Mononuclear cell (primary cell): ENCODE results near the gene STUB1. TPM values are rescaled to one million over a fixed set of nuclear protein-coding genes. Genes with fewer than 3 reads are reported as not detected.

Source experiments
- H3K27me3 ChIP-seq: 2 replicates; pipeline ENCODE4 v1.6.0; 2011; ENCODE audit warnings: low read length, control low read depth; ENCODE audit not compliant: insufficient read depth
- H3K4me1 ChIP-seq: 2 replicates; pipeline ENCODE4 v1.5.1; 2011; ENCODE audit warnings: mild to moderate bottlenecking, low read length, control low read depth; ENCODE audit not compliant: insufficient read depth
- H3K4me3 ChIP-seq: 2 replicates; pipeline ENCODE4 v1.5.1; 2011; ENCODE audit warnings: mild to moderate bottlenecking, low read length, moderate library complexity
- H3K9me3 ChIP-seq: 2 replicates; pipeline ENCODE4 v1.5.1; 2011; ENCODE audit warnings: low read depth, mild to moderate bottlenecking, control low read depth, low read length
- total RNA-seq: library from RNA; depleted of rRNA; stranded (reverse); fragments of >200 nt; gene quantifications from one replicate; pipeline ENCODE4 v1.2.3, GENCODE V29; 2012

The STUB1 gene
- total RNA-seq, 1 donor: 39.0 TPM

DNA sequence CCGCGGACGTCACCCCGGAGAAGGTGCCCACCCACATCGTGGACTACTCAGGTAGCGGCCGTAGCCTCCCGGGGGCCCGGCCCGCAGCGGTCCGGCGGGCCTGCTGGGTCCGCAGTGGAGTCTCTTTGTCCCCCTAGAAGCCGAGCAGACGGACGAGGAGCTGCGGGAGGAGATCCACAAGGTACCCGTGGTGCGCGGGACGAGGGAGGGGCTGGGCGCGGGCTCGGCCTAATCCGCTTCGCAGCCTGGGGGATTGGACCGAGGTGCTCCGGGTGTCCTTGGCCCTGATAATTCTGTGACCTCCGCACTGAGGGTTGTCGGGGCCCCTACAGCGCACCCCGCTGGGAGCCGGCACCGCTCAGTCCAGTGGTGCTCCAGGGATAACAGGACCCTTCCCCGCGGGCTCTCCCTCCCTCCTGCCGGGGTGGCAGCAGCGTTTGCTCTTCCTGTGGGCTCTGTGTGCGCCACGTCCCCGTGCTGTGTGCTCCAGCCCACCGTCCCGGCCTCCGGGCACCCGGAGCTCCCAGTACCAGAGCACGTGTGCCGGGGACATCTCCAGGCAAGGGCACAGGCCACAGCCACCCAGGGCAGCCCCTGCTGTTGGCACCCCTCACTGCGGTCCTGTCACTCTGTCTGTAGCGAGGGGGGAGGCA lies 11.6 kb upstream of the STUB1 start:
- no peaks in the 10 kb centered on the region for H3K9me3 ChIP-seq
- no peaks in the 10 kb centered on the region for H3K27me3 ChIP-seq
- H3K4me1 ChIP-seq: peaks cover 16% of the 10 kb centered on the region
- peak overlapping the region; percentile 65 for H3K4me3 ChIP-seq

DNA sequence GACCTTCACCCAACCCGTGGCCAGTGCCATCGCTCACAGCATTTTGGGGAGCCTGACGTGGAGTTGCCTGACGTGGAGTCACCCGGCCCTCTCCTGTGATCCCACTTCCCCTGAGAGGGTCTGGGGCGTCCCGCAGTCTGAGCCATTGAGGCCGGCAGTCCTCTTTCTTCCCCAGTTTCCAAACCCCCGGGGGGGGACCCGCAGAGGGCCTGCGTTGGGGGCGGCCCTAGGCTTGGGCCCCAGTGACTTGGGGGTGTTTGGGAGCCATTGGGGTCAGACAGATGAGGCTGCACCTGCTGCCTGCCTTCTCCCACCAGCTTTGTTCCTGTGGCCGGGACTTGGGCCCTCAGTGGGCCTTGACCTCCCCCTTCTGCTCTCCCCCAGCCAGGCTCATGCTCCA lies 10.5 kb upstream of the STUB1 start:
- H3K27me3 ChIP-seq: no peaks in the 10 kb centered on the region
- no peaks in the 10 kb centered on the region for H3K9me3 ChIP-seq
- H3K4me1 ChIP-seq: peaks cover 17% of the 10 kb centered on the region
- no peak overlapping the region for H3K4me3 ChIP-seq

GRCh38 chr16:670485-671352 lies 9.5 kb upstream of the STUB1 start:
- peaks cover 24% of the 10 kb centered on the region for H3K4me1 ChIP-seq
- H3K27me3 ChIP-seq: no peaks in the 10 kb centered on the region
- no peak overlapping the region for H3K4me3 ChIP-seq
- H3K9me3 ChIP-seq: no peaks in the 10 kb centered on the region

- Histone ChIP-seq H3K4me1 (peaks cover 24% of the 10 kb centered on the region), H3K9me3 (no peaks in the 10 kb centered on the region), H3K27me3 (no peaks in the 10 kb centered on the region), H3K4me3 (no peak overlapping the region)
Observed at GRCh38 chr16:671353-672131, 8.7 kb upstream of the STUB1 start.

- Histone ChIP-seq H3K9me3 (no peaks in the 10 kb centered on the region), H3K4me1 (peaks cover 20% of the 10 kb centered on the region), H3K27me3 (no peaks in the 10 kb centered on the region), H3K4me3 (no peak overlapping the region)
Observed at GRCh38 chr16:672371-672770, 7.8 kb upstream of the STUB1 start.

DNA sequence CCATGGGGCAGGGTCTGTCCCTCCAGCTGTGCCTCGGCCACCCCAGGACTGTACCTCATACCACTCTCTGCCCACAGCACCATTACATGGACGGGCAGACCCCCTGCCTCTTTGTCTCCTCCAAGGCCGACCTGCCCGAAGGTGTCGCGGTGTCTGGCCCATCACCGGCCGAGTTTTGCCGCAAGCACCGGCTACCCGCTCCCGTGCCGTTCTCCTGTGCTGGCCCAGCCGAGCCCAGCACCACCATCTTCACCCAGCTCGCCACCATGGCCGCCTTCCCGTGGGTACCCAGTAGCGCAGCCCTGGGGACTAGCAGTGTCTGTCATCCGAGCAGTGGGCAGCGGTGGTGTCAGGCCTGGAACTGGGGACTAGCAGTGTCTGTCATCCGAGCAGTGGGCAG lies 7.4 kb upstream of the STUB1 start:
- H3K4me1 ChIP-seq: peaks cover 16% of the 10 kb centered on the region
- no peak overlapping the region for H3K4me3 ChIP-seq
- H3K9me3 ChIP-seq: no peaks in the 10 kb centered on the region
- no peaks in the 10 kb centered on the region for H3K27me3 ChIP-seq

GRCh38 chr16:673399-673991 lies 6.7 kb upstream of the STUB1 start:
- Histone ChIP-seq H3K4me3 (no peak overlapping the region), H3K27me3 (no peaks in the 10 kb centered on the region), H3K9me3 (no peaks in the 10 kb centered on the region), H3K4me1 (peaks cover 14% of the 10 kb centered on the region)

DNA sequence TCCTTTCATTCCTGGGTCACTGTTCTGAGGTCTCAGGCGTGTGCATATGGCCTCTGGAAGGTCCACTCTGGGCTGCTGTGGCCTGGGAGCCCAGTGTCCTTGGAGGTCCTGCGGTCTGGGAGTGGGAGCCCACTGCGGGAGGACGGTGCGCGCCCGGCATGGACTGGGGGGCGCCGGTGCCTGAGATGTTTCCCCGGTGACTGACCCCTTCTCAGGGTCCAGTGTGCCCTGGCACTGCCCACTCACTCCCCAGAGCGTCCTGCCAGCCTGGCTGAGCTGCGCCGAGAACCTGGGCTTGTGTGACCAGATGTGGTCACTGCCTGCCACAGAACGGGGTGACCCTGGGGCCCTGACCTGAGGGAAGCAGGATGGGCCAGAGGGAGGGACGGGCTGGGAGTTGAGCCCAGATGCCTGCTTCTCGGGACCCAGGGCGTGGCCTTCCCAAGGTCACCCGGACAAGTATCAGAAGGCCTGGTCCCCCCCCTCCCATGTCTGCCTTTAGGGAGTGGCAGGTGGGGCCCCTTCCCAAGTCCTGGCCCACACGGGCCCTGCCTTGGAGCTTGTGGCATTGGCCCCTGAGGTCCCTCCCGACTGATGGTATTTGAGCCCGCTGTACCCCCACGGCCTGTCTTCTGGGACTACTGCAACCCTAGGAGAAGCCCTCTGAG lies 5.9 kb upstream of the STUB1 start:
- H3K27me3 ChIP-seq: no peaks in the 10 kb centered on the region
- peaks cover 13% of the 10 kb centered on the region for H3K4me1 ChIP-seq
- H3K4me3 ChIP-seq: no peak overlapping the region
- no peaks in the 10 kb centered on the region for H3K9me3 ChIP-seq

GRCh38 chr16:674968-675883 lies 5.0 kb upstream of the STUB1 start, which contains the start of gene RHBDL1:
Gene RHBDL1, plus strand, starts transcription at chr16:675671. Its CDS starts 120 bp downstream, at chr16:675791.
- Histone ChIP-seq H3K4me3 (no peak within 1 kb of the TSS), H3K27me3 (no peaks in the 10 kb centered on the region)

GRCh38 chr16:675884-676564 lies 4.2 kb upstream of the STUB1 start:
- Histone ChIP-seq H3K9me3 (no peaks in the 10 kb centered on the region), H3K4me3 (no peak overlapping the region), H3K4me1 (peaks cover 21% of the 10 kb centered on the region), H3K27me3 (no peaks in the 10 kb centered on the region)

More at GRCh38 chr16:674968-675883, 5.0 kb upstream of the STUB1 start, which contains the start of gene RHBDL1:
- no peaks in the 10 kb centered on the region for H3K9me3 ChIP-seq
- H3K4me1 ChIP-seq: peaks cover 16% of the 10 kb centered on the region

DNA sequence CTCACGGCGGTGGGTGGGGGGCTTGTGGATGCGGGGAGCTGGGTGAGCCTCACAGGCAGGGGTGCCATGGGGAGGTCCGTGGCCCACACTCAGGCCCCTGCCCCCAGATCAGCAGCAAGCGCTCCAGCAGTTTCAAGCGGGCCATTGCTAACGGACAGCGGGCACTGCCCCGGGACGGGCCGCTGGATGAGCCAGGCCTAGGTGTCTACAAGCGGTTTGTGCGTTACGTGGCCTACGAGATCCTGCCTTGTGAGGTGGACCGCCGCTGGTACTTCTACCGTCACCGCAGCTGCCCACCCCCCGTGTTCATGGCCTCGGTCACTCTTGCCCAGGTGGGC lies 3.7 kb upstream of the STUB1 start:
- H3K27me3 ChIP-seq: no peaks in the 10 kb centered on the region
- no peak overlapping the region for H3K4me3 ChIP-seq
- H3K4me1 ChIP-seq: peaks cover 26% of the 10 kb centered on the region
- H3K9me3 ChIP-seq: no peaks in the 10 kb centered on the region

DNA sequence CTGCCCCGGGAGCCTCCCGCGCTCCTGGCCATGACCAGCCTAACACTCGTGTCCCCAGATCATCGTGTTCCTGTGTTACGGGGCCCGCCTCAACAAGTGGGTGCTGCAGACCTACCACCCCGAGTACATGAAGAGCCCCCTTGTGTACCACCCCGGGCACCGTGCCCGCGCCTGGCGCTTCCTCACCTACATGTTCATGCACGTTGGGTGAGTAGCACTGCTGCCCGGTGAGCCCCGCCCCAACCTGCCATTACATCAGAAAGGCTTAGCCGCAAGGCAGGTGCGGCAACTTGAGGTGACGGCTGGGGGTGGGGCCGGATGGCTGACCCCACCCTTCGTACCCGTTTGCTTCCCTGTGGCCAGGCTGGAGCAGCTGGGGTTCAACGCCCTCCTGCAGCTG lies 3.3 kb upstream of the STUB1 start:
- H3K27me3 ChIP-seq: no peaks in the 10 kb centered on the region
- H3K4me3 ChIP-seq: no peak overlapping the region
- peaks cover 30% of the 10 kb centered on the region for H3K4me1 ChIP-seq
- no peaks in the 10 kb centered on the region for H3K9me3 ChIP-seq
